GM18517 (cell line): ENCODE measurements around the gene P3H2.
"Not testable (repeated sequence)": the region's sequence is repeated elsewhere in the genome, so short reads cannot be mapped to it uniquely, and the experiment has no call there.

Experiments used
- ATAC-seq: cut with Tn5 transposase; IDR thresholded peaks from one replicate; pipeline ENCODE4 v1.9.1; 2021; ENCODE audit warnings: mild to moderate bottlenecking, moderate library complexity; ENCODE audit not compliant: unreplicated experiment

P3H2 gene

DNA sequence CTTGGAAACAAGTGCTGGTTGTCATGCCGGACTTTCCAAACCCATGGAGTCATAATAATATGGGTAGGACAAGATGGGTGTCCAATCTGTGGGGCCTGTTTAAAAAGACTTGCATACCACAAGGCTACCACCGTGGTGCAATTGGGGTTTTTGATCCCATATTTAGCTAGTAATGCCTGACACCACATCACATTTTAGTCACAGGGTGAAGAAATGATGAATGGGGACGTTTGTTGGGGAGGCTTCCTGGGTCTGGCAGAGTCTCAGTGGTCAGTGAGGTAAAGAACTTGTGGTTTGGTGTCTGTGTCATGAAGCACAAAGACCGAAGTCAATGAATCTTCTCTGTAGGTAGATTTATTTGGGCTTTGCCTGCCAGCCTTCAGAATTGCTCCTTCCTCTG is 31.0 kb downstream of the P3H2 start:
- ATAC-seq = no peak

DNA sequence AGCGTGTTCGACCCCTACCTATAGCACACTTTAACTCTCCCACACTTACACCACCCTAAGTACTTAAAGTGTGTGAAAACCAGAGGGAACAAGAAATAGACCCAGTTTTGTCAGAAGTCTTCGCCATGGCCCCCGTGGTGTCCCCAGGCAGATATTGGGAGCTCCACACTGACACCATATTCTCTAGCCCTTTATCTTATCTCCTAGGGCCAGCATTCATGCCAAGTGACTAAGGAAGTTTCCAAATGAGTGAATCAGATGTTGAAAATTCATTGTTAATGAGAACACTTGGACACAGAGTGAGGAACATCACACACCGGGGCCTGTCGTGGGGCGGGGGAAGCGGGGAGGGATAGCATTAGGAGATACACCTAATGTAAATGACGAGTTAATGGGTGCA is 31.8 kb downstream of the P3H2 start:
- no peak for ATAC-seq

DNA sequence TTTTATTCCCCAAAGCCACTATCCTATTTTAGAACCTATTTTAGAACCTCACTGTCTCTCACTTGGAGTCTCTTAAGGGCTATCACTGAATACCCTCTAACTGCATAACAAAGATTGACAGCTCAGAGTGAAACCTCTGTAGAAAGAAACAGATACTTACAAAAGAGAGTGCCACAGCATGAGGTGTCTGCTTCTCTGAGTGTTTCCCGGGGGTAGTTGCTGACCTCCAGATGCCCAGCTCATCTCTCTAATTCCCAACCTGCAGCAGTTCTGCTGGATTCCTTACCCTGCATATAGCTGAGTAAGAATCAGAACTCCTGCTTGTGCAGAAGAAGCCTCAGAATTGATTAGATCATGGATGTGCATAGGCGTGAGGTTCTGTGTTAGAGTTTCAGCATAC is 34.5 kb downstream of the P3H2 start:
- ATAC-seq = no peak

DNA sequence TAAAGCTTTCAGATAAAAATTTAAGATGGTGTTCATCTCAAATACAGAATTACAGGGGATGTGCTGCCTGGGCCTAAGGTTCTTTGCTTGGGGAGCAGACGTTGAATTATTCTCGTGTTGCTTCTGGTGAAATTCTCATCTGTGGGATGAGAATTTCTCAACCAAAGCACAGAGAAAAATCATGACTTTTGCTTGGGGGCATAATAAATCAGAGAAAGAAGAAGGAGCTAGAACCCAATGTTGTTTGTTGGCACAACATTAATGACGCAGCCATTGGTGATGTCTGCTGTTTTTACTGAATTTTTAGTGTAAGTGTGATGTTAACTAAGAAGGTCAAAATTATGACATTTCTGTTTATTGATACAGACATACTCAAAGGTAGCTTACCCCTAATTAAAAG is 35.7 kb downstream of the P3H2 start:
- ATAC-seq = no peak

DNA sequence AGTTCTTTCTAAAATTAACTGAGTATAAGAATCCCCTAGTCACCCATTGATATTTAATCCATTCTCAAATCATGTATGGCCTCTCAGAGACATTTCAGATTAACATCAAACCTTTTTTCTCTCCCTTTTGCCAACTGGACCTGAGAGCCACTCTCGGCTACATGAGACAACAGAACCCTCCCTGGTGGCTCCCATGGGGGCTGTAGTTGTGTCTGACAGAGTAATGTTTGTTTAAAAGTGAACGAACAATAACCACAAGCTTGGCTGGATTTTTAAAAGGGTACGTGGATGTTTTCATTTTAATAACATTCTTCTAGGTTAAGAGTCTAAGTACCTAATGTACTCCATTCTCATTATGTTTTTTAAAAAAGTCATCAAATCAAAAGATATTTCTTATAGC is 37.1 kb downstream of the P3H2 start:
- no peak for ATAC-seq

DNA sequence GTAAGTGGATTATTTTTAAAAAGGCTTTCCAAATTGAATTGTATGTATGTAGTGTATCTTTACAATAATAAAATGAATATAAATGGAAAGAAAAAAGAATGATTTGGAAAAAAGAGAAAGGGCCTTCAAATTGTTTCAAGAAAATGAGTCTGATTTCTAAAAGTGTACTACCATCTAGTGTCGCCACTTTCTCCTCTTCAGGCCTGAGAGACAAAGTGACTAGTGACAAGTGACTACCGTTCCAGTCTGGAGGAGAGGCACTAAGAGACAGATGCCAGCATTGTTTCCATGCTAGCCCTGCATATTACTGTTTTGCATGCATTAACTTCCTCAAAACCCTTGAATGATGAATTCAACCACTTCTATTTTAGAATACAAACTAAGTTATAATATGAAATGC is 39.3 kb downstream of the P3H2 start:
- no peak for ATAC-seq

DNA sequence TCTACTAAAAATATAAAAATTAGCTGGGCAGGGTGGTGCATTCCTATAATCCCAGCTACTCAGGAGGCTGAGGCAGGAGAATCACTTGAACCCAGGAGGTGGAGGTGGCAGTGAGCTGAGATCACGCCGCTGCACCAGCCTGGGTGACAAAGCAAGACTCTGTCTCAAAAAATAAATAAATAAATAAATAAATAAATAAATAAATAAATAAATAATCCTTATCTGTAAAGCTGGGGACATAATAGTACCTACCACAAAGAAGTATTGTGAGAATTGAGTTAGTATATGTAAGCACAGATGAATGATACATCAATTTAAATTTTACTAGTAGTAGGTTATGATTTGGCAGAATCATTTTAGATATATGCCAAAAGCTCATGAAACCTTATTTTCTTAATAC is 41.5 kb downstream of the P3H2 start:
- not testable (repeated sequence) for ATAC-seq

DNA sequence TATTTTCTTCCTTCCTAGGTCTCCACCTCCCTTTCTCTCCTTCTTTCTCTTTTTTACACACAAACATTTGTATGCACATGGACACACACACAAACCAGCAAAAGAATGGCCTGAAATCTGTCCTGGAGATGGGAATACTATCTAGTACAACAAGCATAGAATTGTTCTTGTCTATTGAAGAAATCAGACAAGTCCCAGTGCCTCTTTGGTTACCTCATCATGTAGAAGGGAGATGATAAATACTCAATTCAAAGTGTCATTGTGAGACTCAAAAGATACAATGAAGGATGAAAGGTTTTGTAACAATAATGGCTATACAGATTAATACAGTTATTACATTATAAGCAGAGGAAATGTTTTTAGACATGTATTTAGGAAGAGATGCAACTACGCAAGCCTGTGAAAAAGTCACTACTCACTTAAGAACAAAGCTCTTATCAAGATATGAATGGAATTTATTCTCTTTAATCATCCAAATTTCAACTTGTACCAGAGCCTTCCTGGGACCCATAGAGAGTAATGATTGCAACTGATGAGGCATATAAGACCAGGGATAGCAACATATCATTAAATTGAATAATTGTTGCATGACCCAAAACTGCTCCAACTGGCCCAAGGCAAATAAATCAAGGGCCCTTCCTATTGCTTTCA is 43.2 kb downstream of the P3H2 start:
- no peak for ATAC-seq

DNA sequence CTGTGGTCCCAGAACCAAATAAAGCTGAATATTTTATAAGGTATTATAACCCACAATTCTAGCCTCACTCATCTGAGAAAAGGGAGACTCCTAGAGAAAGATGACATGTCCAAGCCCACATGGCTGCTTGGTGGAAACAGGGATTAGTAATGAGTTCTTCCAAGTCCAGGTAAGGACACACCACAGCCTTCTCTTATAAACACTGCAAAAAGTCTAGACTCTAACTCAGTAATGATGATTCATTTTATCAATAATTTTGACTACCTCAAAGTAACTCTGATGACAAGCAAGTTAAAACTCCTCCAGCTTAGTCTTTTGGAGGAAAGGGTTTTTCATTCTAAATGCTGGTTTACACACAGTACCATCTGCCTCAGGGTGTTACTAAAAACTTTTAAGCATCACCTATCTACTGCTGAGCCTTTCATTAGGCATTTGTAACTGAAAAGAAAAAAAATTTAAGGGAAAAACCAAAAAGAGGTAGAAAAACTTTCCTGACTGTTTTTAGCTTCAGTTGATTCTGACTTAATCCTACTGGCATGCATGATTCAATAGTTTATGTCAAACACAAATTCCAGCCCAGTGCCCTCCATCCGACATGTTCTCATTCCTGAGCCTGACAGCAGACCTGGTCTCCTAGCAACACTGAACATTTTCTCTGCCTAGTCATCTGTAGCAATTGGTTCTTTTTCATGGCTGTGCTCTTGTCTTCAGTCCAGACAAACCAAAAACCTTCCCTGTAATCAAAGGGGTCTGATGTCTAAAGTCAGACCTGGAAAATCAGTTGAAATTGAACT is 43.9 kb downstream of the P3H2 start:
- ATAC-seq = no peak

DNA sequence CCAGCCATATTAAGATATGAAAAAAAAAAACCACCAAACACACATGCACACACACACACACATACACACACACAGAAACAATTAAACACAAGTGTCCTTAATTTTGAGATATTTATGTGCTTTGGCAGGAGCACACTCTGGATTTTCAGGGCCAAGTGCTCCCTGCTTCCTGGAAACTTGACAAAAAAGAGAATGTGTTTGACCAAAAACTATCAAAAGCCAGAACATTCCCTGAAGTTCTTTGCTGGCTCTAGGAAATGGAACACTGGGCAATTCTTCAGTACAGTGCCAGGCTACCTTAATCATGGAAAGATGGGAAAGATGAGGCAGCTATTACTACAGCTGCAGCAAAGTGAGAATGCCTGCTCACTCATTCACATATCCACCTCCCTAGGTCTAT is 44.6 kb downstream of the P3H2 start:
- ATAC-seq = no peak

DNA sequence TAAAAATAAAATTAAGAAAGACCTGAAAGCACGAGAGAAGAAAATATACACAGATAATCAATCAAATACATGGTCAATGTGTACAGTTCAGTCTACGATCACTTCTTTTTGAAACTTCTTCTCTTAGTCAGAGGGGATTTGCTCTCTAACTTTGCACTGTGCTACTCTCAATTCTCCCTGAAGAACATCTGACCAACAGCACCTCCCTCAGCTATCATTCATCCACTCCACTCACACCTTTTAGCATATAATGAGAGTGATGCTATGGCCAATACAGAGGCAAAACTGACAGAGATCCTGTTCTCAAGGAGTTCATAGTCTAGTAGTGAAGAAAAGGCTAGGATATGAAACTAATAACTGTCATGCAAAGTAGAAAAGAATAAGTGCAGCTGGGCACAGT is 45.9 kb downstream of the P3H2 start:
- ATAC-seq = no peak

DNA sequence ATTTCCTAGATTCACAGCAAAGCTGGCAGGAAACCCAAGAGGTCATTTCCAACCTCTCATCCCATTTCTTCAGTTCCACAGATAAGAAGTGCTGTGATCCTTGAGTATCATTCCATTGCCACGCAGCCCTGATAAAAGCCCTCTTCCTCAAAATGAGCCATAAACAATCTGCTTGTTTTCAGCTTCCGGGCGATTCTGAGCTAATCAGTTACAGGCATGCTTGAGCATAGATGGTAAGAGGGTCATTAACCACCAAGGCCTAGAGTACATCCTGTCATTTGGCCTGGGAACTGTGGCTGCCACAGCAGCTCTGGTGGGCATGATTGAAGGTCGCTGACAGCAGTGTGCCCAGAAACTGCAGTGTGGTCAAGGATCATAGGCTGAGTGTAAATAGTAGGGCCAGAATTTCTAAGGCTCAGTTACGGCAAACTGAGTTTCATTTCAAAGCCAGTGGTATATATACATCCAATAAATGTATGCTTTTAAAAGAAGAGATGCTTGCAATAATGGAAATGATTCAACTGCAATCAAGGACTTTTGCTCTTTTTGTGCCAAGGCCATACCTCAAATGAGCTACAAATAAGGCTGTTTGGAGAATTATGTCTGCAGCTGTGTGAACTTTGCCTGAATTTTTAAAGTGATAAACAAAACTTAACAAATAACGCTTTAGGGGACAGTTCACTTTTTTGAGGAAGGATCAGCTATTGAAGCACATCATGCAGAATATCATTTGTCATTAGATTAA is 47.3 kb downstream of the P3H2 start:
- ATAC-seq = no peak

DNA sequence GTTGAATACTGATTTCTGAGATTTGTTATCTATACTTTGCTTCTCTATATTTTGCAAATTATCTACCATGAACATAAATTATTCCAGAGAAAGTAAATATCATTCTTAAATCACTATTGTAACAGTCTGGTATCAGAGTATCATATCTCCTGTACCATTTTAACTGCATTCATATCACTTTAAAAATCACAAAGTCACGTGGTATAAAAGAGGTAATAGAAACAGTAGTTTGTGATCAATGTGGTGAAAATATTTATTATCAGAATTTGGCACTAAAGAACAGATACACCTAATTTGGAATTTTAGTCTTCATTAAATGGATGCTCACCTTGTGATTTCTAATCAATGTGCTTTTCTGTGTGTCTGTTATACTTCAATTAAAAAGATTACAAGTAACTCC is 47.8 kb downstream of the P3H2 start:
- ATAC-seq = no peak

DNA sequence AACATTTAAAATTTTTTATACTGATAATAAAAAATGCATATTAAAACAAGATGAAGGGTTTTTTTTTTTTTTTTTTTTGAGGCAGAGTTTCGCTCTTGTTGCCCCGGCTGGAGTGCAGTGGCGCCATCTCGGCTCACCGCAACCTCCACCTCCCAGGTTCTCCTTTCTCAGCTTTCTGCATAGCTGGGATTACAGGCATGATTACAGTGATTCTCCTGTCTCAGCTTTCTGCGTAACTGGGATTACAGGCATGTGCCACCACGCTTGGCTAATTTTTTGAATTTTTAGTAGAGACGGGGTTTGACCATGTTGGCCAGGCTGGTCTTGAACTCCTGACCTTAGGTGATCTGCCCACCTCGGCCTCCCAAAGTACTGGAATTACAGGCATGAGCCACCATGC is 48.8 kb downstream of the P3H2 start:
- ATAC-seq = not testable (repeated sequence)

DNA sequence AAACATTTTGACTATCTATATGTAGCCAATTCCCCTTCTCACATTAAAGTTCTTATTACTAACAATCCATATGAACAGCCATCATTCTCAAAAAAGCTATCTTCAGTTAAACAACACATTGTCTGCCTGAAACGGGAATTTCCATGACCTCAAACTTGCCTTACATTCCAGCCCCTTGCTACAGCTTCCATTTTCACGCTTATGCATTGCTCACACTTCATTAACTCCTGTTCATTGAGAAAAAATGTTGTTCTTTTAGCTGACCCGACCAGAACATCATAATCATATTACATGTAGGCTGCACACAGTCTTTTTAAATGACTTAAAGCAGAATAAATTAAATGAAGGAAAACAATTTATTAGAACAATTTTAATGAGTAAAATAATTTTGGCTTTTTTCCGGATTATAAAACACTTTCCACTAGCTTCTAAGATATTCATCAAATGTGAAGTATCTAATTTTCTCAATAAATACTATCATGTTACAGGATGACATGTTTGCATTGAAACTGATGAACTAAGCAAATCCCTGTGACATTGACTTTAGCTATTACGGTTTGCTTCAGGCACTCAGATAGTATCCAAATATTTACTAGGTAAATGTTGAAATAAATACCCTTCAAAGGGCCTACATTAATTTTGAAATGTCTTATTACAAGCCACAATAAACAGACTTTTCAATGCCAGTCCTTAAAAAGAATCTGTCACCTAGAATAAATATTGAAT is 49.9 kb downstream of the P3H2 start:
- ATAC-seq = no peak

DNA sequence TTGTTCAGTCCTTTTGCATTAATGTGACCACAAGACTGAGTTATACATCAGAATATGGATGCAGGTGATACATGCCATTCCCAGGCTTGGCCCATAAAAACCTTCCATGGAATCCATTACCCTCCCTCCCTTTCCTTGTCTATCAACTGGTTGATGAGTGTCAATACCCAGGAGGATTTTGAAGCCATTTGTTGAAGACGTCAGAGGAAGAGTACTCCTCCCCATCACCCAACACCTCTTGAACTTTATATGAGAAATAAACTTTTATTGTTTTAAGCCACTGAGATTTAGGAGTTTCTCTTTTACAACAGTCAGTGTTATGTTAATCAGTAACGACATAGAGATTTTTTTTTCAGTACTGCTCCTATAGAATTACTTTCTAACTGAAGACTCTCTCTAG is 55.5 kb downstream of the P3H2 start:
- ATAC-seq = no peak

DNA sequence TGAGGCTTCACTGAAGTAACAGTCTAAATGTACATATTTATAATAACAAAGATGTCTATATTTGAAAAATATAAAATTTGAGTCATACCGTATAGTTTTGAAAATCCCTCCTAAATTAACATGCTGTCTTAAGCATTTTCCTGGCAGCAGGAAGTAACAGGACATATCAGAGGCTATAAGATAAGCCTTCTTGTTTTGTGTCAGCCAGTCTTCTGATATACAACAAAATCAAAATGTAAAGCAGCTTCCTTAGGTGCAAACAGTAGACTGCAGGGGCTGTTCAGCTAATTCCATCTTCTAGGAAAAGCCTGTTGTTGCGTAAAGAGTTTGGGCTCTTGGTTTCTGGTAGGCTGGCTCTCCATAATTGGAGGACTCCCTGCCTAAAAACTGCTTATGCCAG is 56.0 kb downstream of the P3H2 start:
- ATAC-seq = no peak

DNA sequence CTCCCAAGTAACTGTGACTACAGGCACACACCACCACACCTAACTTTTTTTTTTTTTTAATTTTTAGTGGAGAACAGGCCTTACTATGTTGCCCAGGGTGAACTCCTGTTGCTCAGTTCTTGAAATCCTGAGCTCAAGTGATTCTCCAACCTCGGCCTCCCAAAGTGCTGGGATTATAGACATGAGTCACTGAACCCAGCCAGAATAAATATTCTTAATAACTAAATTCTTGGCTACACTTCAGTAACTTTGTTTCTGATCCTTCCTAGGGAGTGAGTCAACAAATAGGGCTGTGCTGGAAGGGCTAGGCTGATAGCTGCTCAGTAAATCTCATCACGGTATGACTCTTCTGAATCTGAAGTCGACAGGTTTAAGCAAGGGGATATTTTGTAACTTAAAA is 56.6 kb downstream of the P3H2 start:
- no peak for ATAC-seq

DNA sequence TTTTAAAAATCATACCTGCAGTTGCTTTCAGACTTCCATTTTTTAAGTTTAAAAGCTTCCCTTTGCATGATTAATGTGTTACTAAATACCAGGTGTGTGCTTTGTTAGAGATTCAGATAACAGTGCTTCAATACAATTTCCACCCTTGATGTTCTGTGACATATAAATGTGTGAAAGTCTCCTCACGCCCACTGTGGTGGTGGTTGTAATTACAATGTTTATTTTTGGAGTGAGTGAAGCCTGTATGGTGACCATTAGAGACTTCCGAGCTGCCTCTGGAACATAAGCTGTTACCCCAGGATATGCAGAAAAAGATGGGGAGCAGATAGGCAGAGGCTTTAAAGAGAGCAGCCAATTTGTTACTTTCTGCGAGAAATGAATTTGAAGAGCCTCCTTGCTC is 57.2 kb downstream of the P3H2 start:
- ATAC-seq = no peak

DNA sequence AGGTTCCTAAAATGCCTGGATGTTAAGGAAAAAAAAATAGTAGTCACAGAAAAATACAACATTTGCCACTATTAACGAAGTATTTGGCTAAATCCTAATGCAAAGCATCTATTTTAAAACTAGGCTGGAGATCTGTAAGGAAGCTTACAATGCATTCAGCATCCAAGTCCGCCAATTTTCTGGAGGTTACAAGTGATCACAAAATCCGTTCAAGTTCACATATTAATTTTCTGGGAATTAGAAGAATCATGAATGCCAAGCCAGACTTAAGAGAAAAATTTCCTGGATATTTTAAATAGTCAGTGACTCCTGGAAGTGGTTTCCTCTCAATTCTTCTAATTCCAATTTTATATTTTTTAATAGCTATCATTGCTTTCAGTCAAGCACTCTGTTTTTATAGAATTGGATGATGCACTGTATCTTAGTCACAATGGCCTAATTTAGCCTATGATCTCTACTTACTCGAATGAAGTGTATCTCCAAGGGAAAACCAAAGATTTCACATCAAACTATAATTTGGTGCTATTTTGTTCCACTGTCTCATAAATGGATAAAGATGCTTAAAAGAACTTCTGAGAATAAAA is 60.4 kb downstream of the P3H2 start:
- no peak for ATAC-seq

DNA sequence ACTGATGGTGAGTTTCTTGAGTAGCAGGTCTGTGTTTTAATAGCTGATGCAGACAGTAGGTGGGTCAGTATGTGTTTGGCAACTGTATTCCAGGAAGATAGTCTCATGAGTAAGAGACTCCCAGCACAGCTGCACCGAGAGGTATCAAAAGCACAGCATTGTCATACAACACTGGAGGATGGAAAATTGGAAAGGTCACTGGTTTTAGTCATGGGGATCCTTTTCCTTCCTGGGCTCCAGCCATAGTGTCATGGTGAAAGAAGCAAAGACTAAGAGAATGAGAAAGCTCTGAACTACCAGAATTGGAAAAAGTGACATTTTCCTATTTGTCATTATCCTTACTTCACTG is 61.5 kb downstream of the P3H2 start:
- ATAC-seq = no peak
